GM18499 (cell line): ENCODE data around the gene HSPB6.

Experiments used
- ATAC-seq: cut with Tn5 transposase; IDR thresholded peaks from one replicate; pipeline ENCODE4 v1.9.1; 2021; ENCODE audit warnings: moderate number of reproducible peaks; ENCODE audit not compliant: insufficient read depth, unreplicated experiment

HSPB6 gene

GRCh38 chr19:35719402-35720162 is 37.2 kb downstream of the HSPB6 start:
- ATAC-seq, result no peak

GRCh38 chr19:35718345-35719041 is 38.3 kb downstream of the HSPB6 start:
- no peak for ATAC-seq

- no peak for ATAC-seq
Measured at GRCh38 chr19:35717665-35718344, 39.0 kb downstream of the HSPB6 start, which contains the start of gene KMT2B. Gene KMT2B, plus strand, starts transcription at chr19:35718003. Its CDS starts 16 bp downstream, at chr19:35718019.

GRCh38 chr19:35716801-35717664 is 39.8 kb downstream of the HSPB6 start:
- peak; percentile 37 for ATAC-seq

GRCh38 chr19:35715981-35716800 is 40.6 kb downstream of the HSPB6 start:
- no peak for ATAC-seq

GRCh38 chr19:35715355-35715809 is 41.4 kb downstream of the HSPB6 start:
- no peak for ATAC-seq

GRCh38 chr19:35714601-35715354 is 42.1 kb downstream of the HSPB6 start:
- no peak for ATAC-seq

GRCh38 chr19:35713904-35714495 is 42.8 kb downstream of the HSPB6 start:
- no peak for ATAC-seq

- no peak for ATAC-seq
Measured at GRCh38 chr19:35713506-35713850, 43.4 kb downstream of the HSPB6 start.

- no peak for ATAC-seq
Measured at GRCh38 chr19:35712567-35713505, 44.0 kb downstream of the HSPB6 start.

GRCh38 chr19:35710784-35711723 is 45.8 kb downstream of the HSPB6 start:
- peak; percentile 35 for ATAC-seq

GRCh38 chr19:35708391-35708790 is 48.4 kb downstream of the HSPB6 start:
- no peak for ATAC-seq
